Panc1 (cell line): ENCODE results near the gene FBXL5. TPM values are rescaled to one million over a fixed set of nuclear protein-coding genes. Genes with fewer than 3 reads are reported as not detected.
A peak's percentile ranks its signal among the peaks of the same experiment; 100 is the strongest.

ENCODE experiments used
- ATAC-seq: fragments of 200-7000 bp; cut with Tn5 transposase; 2 replicates; pipeline ENCODE4 v1.9.1; 2020; ENCODE audit warnings: mild to moderate bottlenecking, moderate library complexity
- Bru-seq: library from RNA; stranded (reverse); fragments of 400-500 nt; gene quantifications from one replicate; lab custom pipeline; 2021; lab: Mats Ljungman, UMichigan
- BruChase-seq, 2 experiments: library from RNA; stranded (reverse); fragments of 400-500 nt; gene quantifications; one replicate each; lab custom pipeline; 2021; lab: Mats Ljungman, UMichigan
- BruUV-seq: library from RNA; stranded (reverse); fragments of 400-500 nt; replicated peaks from 2 replicates; lab custom pipeline; 2021; lab: Mats Ljungman, UMichigan
- CTCF ChIA-PET: fragments of 300-600 bp; sonication (Branson Sonifier 250); formaldehyde crosslinking; loops from one replicate; lab custom pipeline; 2022; ENCODE audit warnings: antibody characterized with exemption; lab: Charles Lee
- POLR2A ChIA-PET: fragments of 300-600 bp; sonication (Branson Sonifier 250); formaldehyde crosslinking; loops from one replicate; lab custom pipeline; 2022; ENCODE audit warnings: antibody characterized with exemption; lab: Charles Lee
- DNase-seq: peaks from one replicate; pipeline ENCODE4 v3.0.0-alpha.2; 2010; ENCODE audit warnings: low read depth, low spot score
- H3K27ac ChIP-seq: 2 replicates; pipeline ENCODE4 v1.5.1; 2011; ENCODE audit warnings: mild to moderate bottlenecking, low read length, inconsistent platforms
- H3K27me3 ChIP-seq: fragments of 200-500 bp; sonication (Bioruptor generic); 2 replicates; pipeline ENCODE4 v1.6.0; 2014; ENCODE audit warnings: low read length, inconsistent platforms; ENCODE audit not compliant: control insufficient read depth, insufficient read depth
- H3K36me3 ChIP-seq: fragments of 200-500 bp; sonication (Bioruptor generic); 2 replicates; pipeline ENCODE4 v1.5.1; 2014; ENCODE audit warnings: inconsistent platforms, mild to moderate bottlenecking, low read length, moderate library complexity; ENCODE audit not compliant: control insufficient read depth, insufficient read depth
- H3K4me1 ChIP-seq: 2 replicates; pipeline ENCODE4 v1.5.1; 2011; ENCODE audit warnings: inconsistent platforms, mild to moderate bottlenecking, low read length, moderate library complexity; ENCODE audit not compliant: control insufficient read depth, insufficient read depth
- H3K4me3 ChIP-seq, 2 experiments: 2 replicates each; pipeline ENCODE4 v1.5.1; 2011 to 2012; ENCODE audit warnings: low read depth in 2 of 2, low read length in 2 of 2, mild to moderate bottlenecking in 2 of 2, inconsistent platforms in 1 of 2, moderate library complexity in 1 of 2
- H3K9me3 ChIP-seq: fragments of 200-500 bp; sonication (Bioruptor generic); 2 replicates; pipeline ENCODE4 v1.5.1; 2014; ENCODE audit warnings: low read depth, mild to moderate bottlenecking, inconsistent platforms, low read length, moderate library complexity; ENCODE audit not compliant: control insufficient read depth, insufficient read depth
- POLR2AphosphoS5 ChIP-seq: IDR thresholded peaks from 2 replicates; pipeline ENCODE4 v1.6.1; 2012; ENCODE audit warnings: mild to moderate bottlenecking, low read depth, low read length, moderate library complexity
- SIN3A ChIP-seq: IDR thresholded peaks from 2 replicates; pipeline ENCODE4 v1.6.1; 2012; ENCODE audit warnings: low read depth, mild to moderate bottlenecking, low read length, moderate library complexity, borderline replicate concordance; ENCODE audit not compliant: insufficient read depth
- TCF7L2 ChIP-seq: IDR thresholded peaks from 2 replicates; pipeline ENCODE4 v1.6.1; 2011; ENCODE audit warnings: mild to moderate bottlenecking, low read depth, low read length, inconsistent platforms
- in situ Hi-C: cut with HindIII; loops from 2 replicates; pipeline ENCODE4 v1.10.0; 2016; ENCODE audit warnings: low sequenced_read_pairs, low pct_unique_long_range_greater_than_20kb
- intact Hi-C: fragments of 100-400 bp; cut with micrococcal nuclease; formaldehyde crosslinking; loops from one replicate; pipeline ENCODE4 v1.10.0; 2022; ENCODE audit not compliant: unreplicated experiment
- long read RNA-seq: library from polyadenylated mRNA; unstranded; transcript quantifications from one replicate; pipeline ENCODE4 v2.0.0, GENCODE V29; 2021; ENCODE audit not compliant: unreplicated experiment
- polyA plus RNA-seq: library from polyadenylated mRNA; unstranded; fragments of >200 nt; gene quantifications from one replicate; pipeline ENCODE4 v1.2.1, GENCODE V29; 2012; ENCODE audit warnings: missing spikeins; ENCODE audit not compliant: insufficient read length
- total RNA-seq: library from RNA; stranded (reverse); gene quantifications from one replicate; pipeline ENCODE4 v1.2.1, GENCODE V29; 2021; ENCODE audit not compliant: unreplicated experiment
- TF ChIP-seq, protein P1 (sequence below), 2 experiments: IDR thresholded peaks; 2 replicates each; pipeline ENCODE4 v1.6.1; 2011 to 2012; ENCODE audit warnings: low read depth in 2 of 2, control low read depth in 1 of 2, low read length in 1 of 2, mild to moderate bottlenecking in 1 of 2, moderate library complexity in 1 of 2; ENCODE audit not compliant: insufficient read depth in 1 of 2
- TF ChIP-seq, protein P2 (sequence below): fragments of 450-650 bp; IDR thresholded peaks from 2 replicates; pipeline ENCODE4 v1.5.1; 2017; ENCODE audit warnings: mild to moderate bottlenecking

The FBXL5 gene, protein sequence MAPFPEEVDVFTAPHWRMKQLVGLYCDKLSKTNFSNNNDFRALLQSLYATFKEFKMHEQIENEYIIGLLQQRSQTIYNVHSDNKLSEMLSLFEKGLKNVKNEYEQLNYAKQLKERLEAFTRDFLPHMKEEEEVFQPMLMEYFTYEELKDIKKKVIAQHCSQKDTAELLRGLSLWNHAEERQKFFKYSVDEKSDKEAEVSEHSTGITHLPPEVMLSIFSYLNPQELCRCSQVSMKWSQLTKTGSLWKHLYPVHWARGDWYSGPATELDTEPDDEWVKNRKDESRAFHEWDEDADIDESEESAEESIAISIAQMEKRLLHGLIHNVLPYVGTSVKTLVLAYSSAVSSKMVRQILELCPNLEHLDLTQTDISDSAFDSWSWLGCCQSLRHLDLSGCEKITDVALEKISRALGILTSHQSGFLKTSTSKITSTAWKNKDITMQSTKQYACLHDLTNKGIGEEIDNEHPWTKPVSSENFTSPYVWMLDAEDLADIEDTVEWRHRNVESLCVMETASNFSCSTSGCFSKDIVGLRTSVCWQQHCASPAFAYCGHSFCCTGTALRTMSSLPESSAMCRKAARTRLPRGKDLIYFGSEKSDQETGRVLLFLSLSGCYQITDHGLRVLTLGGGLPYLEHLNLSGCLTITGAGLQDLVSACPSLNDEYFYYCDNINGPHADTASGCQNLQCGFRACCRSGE
- total RNA-seq (20.2 TPM), Bru-seq, nascent RNA (percentile 79 among the genes with signal in this experiment), BruChase-seq, experiment 1, labeled RNA remaining after a 2-hour chase (percentile 84 among the genes with signal in this experiment), BruChase-seq, experiment 2, labeled RNA remaining after a 6-hour chase (percentile 68 among the genes with signal in this experiment)
- 11.8 TPM for polyA plus RNA-seq
- long read RNA-seq, transcript FBXL5-201 (11 exons, 3,385 nt), result major isoform, 38 of 67 reads
- long read RNA-seq, partial matches to known transcripts, result 5 of 67 reads
- long read RNA-seq, other reads (novel, unspliced or antisense), result 18 of 67 reads

DNA sequence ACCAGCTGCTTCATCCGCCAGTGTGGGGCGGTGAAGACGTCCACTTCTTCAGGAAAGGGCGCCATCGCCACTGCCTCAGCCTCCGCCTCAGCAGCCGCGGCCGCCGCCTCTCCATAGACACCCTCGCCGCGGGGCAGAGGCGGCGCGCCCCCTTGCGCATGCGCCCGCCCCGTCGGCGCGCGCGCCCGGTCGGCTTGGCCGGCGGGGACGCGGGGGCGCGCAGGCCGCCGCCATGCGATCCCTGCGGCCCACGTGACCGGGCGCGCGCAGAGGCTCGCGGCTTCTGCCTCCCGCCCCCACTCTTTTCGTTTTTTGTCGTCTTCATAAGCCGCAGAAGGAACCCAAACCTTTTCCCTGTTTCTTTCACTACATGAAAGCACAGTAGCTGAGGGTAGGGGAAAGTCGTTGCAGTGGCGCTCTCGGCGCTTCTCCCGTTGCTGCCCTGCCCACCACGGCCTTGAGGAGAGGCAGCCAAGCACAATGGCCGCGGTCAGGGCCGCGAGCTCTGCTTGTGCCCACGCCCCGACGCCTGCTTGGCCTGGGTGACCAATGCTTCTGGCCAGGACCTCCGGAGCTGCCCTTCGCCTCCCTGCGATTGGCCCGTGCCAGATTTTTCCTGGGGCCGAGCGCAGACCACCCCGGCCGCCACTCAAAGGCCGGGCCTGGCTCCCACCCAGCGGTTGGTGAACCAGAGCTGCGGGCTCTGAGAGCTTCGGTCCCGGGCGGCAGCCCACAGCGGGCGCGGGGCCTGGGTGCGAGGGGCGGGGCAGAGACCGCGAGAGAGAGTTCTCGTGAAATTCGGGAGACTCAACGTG, at the start of gene FBXL5:
TSS of gene FBXL5 (minus strand) at position 135 of the 815 bp plus-strand sequence. CDS start at position 65, 70 bp downstream.
- no TSS peak for BruUV-seq
- CTCF ChIA-PET, result no interaction called here
- Histone ChIP-seq H3K27ac (peak within 1 kb of the TSS; percentile 90), H3K9me3 (no peaks in the 10 kb centered on the region), H3K27me3 (no peaks in the 10 kb centered on the region), H3K4me1 (peaks cover 15% of the 10 kb centered on the region; the same call in 1 of the 2 replicates), H3K4me3 (peak within 1 kb of the TSS; percentile 67 to 72), H3K36me3 (no peaks in the 10 kb centered on the region; the same call in 1 of the 2 replicates)
- POLR2A ChIA-PET, result no interaction called here
- peak; percentile 88 for ATAC-seq
- TF ChIP-seq, protein P1, sequence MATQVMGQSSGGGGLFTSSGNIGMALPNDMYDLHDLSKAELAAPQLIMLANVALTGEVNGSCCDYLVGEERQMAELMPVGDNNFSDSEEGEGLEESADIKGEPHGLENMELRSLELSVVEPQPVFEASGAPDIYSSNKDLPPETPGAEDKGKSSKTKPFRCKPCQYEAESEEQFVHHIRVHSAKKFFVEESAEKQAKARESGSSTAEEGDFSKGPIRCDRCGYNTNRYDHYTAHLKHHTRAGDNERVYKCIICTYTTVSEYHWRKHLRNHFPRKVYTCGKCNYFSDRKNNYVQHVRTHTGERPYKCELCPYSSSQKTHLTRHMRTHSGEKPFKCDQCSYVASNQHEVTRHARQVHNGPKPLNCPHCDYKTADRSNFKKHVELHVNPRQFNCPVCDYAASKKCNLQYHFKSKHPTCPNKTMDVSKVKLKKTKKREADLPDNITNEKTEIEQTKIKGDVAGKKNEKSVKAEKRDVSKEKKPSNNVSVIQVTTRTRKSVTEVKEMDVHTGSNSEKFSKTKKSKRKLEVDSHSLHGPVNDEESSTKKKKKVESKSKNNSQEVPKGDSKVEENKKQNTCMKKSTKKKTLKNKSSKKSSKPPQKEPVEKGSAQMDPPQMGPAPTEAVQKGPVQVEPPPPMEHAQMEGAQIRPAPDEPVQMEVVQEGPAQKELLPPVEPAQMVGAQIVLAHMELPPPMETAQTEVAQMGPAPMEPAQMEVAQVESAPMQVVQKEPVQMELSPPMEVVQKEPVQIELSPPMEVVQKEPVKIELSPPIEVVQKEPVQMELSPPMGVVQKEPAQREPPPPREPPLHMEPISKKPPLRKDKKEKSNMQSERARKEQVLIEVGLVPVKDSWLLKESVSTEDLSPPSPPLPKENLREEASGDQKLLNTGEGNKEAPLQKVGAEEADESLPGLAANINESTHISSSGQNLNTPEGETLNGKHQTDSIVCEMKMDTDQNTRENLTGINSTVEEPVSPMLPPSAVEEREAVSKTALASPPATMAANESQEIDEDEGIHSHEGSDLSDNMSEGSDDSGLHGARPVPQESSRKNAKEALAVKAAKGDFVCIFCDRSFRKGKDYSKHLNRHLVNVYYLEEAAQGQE (IDR thresholded peaks at IDR 0.05; ENCODE audit: insufficient read depth in 1 of 2, low read depth in 2 of 2, low read length in 1 of 2), result no peak
- TF ChIP-seq POLR2AphosphoS5, result peak; percentile 65
- TF ChIP-seq TCF7L2, result no peak
- no peak for DNase-seq
- in situ Hi-C loops (no loop called here), intact Hi-C loops (no loop called here)

DNA sequence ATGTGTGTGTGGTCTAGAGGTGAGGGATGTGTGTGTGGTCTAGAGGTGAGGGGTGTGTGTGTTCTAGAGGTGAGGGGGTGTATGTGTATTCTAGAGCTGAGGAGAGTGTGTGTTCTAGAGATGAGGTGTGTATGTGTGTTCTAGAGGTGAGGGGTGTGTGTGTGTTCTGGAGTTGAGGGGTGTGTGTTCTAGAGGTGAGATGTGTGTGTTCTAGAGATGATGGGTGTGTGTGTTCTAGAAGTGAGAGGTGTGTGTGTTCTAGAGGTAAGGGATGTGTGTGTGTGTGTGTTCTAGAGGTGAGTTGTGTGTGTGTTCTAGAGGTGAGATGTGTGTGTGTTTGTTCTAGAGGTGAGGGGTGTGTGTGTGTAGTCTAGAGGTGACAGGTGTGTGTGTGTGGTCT, 49.0 kb upstream of the FBXL5 start:
- CTCF ChIA-PET, result no interaction called here
- POLR2A ChIA-PET, result no interaction called here
- in situ Hi-C loops, result no loop called here

More for the DNA sequence above, 49.0 kb upstream of the FBXL5 start:
- H3K27ac ChIP-seq, result no peak overlapping the region
- no peak for DNase-seq
- H3K36me3 ChIP-seq, result no peaks in the 10 kb centered on the region
- no peaks in the 10 kb centered on the region for H3K9me3 ChIP-seq
- peaks cover 3% of the 10 kb centered on the region; the same call in 1 of the 2 replicates for H3K4me1 ChIP-seq
- H3K27me3 ChIP-seq, result no peaks in the 10 kb centered on the region
- TF ChIP-seq, protein P2, sequence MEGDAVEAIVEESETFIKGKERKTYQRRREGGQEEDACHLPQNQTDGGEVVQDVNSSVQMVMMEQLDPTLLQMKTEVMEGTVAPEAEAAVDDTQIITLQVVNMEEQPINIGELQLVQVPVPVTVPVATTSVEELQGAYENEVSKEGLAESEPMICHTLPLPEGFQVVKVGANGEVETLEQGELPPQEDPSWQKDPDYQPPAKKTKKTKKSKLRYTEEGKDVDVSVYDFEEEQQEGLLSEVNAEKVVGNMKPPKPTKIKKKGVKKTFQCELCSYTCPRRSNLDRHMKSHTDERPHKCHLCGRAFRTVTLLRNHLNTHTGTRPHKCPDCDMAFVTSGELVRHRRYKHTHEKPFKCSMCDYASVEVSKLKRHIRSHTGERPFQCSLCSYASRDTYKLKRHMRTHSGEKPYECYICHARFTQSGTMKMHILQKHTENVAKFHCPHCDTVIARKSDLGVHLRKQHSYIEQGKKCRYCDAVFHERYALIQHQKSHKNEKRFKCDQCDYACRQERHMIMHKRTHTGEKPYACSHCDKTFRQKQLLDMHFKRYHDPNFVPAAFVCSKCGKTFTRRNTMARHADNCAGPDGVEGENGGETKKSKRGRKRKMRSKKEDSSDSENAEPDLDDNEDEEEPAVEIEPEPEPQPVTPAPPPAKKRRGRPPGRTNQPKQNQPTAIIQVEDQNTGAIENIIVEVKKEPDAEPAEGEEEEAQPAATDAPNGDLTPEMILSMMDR, result no peak
- no peak for TF ChIP-seq SIN3A
- no peak for TF ChIP-seq POLR2AphosphoS5
- TF ChIP-seq, protein P1 (IDR thresholded peaks at IDR 0.05; ENCODE audit: insufficient read depth in 1 of 2, low read depth in 2 of 2, low read length in 1 of 2), result no peak
- no peak for TF ChIP-seq TCF7L2
- no peak overlapping the region for H3K4me3 ChIP-seq
- no TSS peak for BruUV-seq
- intact Hi-C loops, result no loop called here
- ATAC-seq, result no peak
